Astrocyte of the cerebellum (primary cell): ENCODE measurements around the gene SLC52A1.

Source experiments
- DNase-seq: peaks from one replicate; pipeline ENCODE4 v3.0.0-alpha.2; 2011; ENCODE audit warnings: low read depth
- H3K4me3 ChIP-seq: 2 replicates; pipeline ENCODE4 v1.5.1; 2011; ENCODE audit warnings: mild to moderate bottlenecking, low read depth, low read length, moderate library complexity
- in situ Hi-C: cut with HindIII; loops from 2 replicates; pipeline ENCODE4 v1.10.0; 2017; ENCODE audit warnings: low sequenced_read_pairs
- TF ChIP-seq, protein P1 (sequence below): IDR thresholded peaks from 2 replicates; pipeline ENCODE4 v1.5.1; 2012; ENCODE audit warnings: low read length, low read depth, moderate library complexity, mild to moderate bottlenecking; ENCODE audit errors: missing control alignments

Gene SLC52A1

DNA sequence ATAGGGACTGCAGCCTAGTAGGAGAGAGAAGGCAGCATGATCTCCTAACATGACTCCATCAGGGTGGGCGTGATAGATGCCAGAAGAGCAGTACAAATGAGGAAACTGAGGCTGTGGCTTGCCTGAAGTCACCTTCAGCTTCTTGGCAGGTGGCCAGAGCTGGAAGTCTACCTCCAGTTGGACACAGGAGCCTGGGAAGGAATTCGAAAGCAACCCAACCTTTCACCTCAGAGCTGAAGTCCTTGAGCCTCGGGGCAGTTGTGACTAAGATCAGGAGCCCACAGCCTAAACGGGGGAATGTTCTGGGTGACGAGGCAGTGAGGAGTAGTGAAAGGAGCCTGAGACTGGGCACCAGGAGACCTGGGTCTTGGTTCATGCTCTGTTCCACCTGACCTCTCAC is 9.4 kb upstream of the SLC52A1 start:
- TF ChIP-seq, protein P1, sequence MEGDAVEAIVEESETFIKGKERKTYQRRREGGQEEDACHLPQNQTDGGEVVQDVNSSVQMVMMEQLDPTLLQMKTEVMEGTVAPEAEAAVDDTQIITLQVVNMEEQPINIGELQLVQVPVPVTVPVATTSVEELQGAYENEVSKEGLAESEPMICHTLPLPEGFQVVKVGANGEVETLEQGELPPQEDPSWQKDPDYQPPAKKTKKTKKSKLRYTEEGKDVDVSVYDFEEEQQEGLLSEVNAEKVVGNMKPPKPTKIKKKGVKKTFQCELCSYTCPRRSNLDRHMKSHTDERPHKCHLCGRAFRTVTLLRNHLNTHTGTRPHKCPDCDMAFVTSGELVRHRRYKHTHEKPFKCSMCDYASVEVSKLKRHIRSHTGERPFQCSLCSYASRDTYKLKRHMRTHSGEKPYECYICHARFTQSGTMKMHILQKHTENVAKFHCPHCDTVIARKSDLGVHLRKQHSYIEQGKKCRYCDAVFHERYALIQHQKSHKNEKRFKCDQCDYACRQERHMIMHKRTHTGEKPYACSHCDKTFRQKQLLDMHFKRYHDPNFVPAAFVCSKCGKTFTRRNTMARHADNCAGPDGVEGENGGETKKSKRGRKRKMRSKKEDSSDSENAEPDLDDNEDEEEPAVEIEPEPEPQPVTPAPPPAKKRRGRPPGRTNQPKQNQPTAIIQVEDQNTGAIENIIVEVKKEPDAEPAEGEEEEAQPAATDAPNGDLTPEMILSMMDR, result no peak
- in situ Hi-C loops, result no loop called here
- DNase-seq, result no peak
- H3K4me3 ChIP-seq, result no peak overlapping the region

DNA sequence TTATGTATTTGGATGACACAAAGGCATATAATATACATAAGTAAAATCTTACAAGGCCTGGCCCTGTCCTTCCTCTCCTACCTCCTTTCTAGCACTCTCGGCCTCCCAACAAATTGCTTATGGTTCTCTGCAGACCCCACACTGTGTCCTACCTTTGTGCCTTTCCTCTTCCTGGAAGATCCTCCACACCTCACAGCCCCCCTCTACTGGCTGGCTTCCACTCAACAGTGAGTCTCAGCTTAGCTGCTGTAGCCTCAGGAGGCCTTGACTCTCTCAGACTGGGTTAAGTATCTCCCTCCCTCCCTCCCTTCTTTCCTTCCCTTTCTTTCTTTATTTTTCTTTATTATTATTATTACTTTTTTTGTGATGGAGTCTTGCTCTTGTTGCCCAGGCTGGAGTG is 8.3 kb upstream of the SLC52A1 start:
- DNase-seq, result no peak
- in situ Hi-C loops, result no loop called here
- no peak overlapping the region for H3K4me3 ChIP-seq
- TF ChIP-seq, protein P1, result no peak

DNA sequence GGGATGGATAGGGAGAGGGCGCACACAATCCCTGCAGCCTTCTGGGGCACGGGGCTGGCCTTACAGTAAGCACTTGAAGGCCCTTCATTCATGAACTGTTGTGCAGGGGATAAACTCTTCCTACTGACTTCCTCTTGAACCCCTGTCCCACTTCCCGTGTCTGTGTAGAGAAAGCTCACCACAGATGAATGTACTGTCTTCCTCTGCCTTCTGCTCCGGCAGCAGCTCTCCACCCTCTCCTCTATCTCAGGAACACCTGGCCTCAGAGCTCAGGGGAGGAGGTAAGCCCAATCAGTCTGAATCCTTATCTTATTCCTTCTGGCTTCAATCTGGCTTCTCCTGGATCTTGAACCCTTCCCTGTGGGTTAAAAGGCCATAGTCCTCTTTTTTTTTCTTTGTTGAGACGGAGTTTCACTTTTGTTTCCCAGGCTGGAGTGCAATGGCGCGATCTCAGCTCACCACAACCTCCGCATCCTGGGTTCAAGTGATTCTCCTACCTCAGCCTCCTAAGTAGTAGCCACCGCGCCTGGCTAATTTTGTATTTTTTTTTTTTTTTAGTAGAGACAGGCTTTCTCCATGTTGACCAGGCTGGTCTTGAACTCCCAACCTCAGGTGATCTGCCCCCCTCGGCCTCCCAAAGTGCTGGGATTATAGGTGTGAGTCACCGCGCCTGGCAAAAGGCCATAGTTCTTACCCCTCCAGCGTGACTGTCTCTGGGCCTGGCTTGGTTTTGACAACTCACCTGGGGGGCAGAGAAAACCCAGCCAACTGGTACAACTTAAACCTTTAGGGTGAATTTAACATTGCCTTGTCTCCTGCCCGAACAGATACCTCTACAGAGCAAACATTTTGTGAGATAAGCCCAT is 7.2 kb upstream of the SLC52A1 start:
- no peak for DNase-seq
- H3K4me3 ChIP-seq, result no peak overlapping the region
- TF ChIP-seq, protein P1, result no peak
- in situ Hi-C loops, result no loop called here

DNA sequence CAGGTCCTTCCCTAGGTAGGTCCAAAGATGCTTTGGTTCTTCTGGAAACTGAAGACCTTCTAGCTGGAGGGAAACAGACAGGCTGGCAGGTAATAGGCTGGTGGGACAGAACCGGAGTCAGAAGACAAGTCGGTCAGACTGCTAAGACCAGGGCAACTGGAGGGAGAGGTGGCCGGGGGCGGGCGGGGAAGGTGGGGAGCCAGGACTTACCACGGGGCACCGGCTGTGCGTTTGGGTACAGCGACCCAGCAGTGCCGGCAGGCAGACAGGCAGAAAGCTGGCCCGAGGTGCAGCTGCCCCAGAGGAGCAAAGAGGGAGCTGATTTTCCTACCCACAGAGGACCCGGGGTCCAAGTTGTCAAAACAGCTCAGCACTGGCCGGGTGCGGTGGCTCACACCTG is 575 bp downstream of the SLC52A1 start:
- in situ Hi-C loops, result no loop called here
- no peak overlapping the region for H3K4me3 ChIP-seq
- TF ChIP-seq, protein P1, result no peak
- no peak for DNase-seq

DNA sequence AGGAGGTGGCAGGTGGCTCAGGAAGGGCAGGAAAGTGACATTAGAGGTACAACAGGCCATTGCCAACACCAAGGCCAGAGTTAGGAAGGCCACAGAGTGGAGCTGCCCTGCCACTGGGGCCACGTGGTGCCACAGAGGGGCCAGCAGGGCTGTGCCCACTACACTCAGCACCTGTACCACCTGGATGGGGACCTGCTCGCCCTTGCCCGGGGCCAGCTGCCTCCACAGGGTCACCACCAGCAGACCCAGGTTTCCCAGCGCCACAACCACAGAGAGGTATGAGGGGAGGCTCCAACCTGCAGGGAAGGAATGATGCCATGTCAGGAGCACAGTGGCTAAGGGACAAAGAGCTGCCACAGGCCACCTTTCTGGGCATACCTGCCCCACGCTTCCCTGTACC is 1.2 kb downstream of the SLC52A1 start:
- TF ChIP-seq, protein P1, result no peak
- in situ Hi-C loops, result no loop called here
- DNase-seq, result no peak
- H3K4me3 ChIP-seq, result no peak overlapping the region

DNA sequence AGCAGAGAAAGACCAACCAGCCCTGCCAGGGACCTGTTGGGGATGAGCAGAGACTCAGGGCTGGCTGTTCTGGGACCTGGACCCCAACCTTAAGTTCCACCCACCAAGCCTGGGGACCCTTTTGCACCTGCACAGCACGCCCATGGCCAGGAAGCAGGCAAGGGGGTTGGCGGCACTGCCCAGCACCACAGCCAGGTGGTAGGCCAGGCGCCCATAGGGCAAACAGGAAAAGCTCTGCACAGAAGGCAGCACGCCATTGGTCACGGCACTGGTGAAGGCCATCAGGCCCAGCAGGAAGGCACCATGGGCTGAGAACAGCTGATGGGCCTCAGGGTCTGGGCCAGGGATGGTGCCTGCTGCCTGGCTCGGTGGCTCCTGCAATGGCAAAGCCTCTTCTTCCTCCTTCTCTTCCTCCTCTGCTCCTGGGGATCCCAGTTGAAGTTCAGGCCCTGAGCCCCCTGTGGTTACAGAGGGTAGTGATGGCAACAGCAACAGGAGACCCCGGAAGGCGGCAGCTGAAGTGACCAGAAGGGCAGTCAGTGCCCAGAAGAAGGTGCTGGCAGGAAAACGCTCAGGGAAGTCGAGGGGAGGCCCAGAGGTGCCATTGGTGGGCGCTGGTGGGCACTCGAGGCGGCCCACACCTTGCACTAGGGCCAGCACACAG is 1.7 kb downstream of the SLC52A1 start:
- DNase-seq, result no peak
- TF ChIP-seq, protein P1, result no peak
- in situ Hi-C loops, result no loop called here
- no peak overlapping the region for H3K4me3 ChIP-seq
